ENCODE measurements around the gene MYH11.
"Not testable (repeated sequence)": the region's sequence is repeated elsewhere in the genome, so short reads cannot be mapped to it uniquely, and the experiment has no call there.

The MYH11 gene

GRCh38 chr16:15727697-15728096 is 129.1 kb downstream of the MYH11 start:
- Histone ChIP-seq H3K27ac (ENCODE audit: low read depth, low read length) (peak overlapping the region; percentile 22), H3K36me3 (ENCODE audit: control insufficient read depth, insufficient read depth, low read length) (peaks cover 45% of the 10 kb centered on the region)
- H3K4me3 ChIP-seq (ENCODE audit: low read length); H3K9ac ChIP-seq (ENCODE audit: low read length); H3K27me3 ChIP-seq (ENCODE audit: control insufficient read depth, insufficient read depth, low read length); H3K4me1 ChIP-seq (ENCODE audit: control insufficient read depth, insufficient read depth, low read length): not testable (repeated sequence)

GRCh38 chr16:15726715-15727114 is 130.1 kb downstream of the MYH11 start:
- Histone ChIP-seq H3K27me3 (ENCODE audit: control insufficient read depth, insufficient read depth, low read length) (no peaks in the 10 kb centered on the region), H3K27ac (ENCODE audit: low read depth, low read length) (peak overlapping the region; percentile 47), H3K4me1 (ENCODE audit: control insufficient read depth, insufficient read depth, low read length) (no peaks in the 10 kb centered on the region), H3K36me3 (ENCODE audit: control insufficient read depth, insufficient read depth, low read length) (peaks cover 47% of the 10 kb centered on the region), H3K4me3 (ENCODE audit: low read length) (no peak overlapping the region), H3K9ac (ENCODE audit: low read length) (no peak overlapping the region)

- H3K27ac ChIP-seq (ENCODE audit: low read depth, low read length) = peak overlapping the region; percentile 47
- H3K4me1 ChIP-seq (ENCODE audit: control insufficient read depth, insufficient read depth, low read length) = no peaks in the 10 kb centered on the region
- H3K9ac ChIP-seq (ENCODE audit: low read length) = no peak overlapping the region
- H3K36me3 ChIP-seq (ENCODE audit: control insufficient read depth, insufficient read depth, low read length) = peaks cover 56% of the 10 kb centered on the region
- H3K27me3 ChIP-seq (ENCODE audit: control insufficient read depth, insufficient read depth, low read length) = no peaks in the 10 kb centered on the region
- no peak overlapping the region for H3K4me3 ChIP-seq (ENCODE audit: low read length)
Observed at GRCh38 chr16:15725641-15726240, 131.1 kb downstream of the MYH11 start.

- Histone ChIP-seq H3K4me1 (ENCODE audit: control insufficient read depth, insufficient read depth, low read length) (no peaks in the 10 kb centered on the region), H3K36me3 (ENCODE audit: control insufficient read depth, insufficient read depth, low read length) (peaks cover 69% of the 10 kb centered on the region), H3K27ac (ENCODE audit: low read depth, low read length) (no peak overlapping the region)
Observed at GRCh38 chr16:15723808-15724207, 133.0 kb downstream of the MYH11 start.

GRCh38 chr16:15721018-15721417 is 135.8 kb downstream of the MYH11 start:
- H3K4me3 ChIP-seq (ENCODE audit: low read length) = no peak overlapping the region
- no peaks in the 10 kb centered on the region for H3K4me1 ChIP-seq (ENCODE audit: control insufficient read depth, insufficient read depth, low read length)
- H3K9ac ChIP-seq (ENCODE audit: low read length) = no peak overlapping the region
- H3K27me3 ChIP-seq (ENCODE audit: control insufficient read depth, insufficient read depth, low read length) = no peaks in the 10 kb centered on the region
- H3K36me3 ChIP-seq (ENCODE audit: control insufficient read depth, insufficient read depth, low read length) = peaks cover 79% of the 10 kb centered on the region
- no peak overlapping the region for H3K27ac ChIP-seq (ENCODE audit: low read depth, low read length)

More at GRCh38 chr16:15723808-15724207, 133.0 kb downstream of the MYH11 start:
- no peak overlapping the region for H3K9ac ChIP-seq (ENCODE audit: low read length)
- H3K4me3 ChIP-seq (ENCODE audit: low read length) = no peak overlapping the region
- no peaks in the 10 kb centered on the region for H3K27me3 ChIP-seq (ENCODE audit: control insufficient read depth, insufficient read depth, low read length)

- no peak overlapping the region for H3K4me3 ChIP-seq (ENCODE audit: low read length)
- no peaks in the 10 kb centered on the region for H3K27me3 ChIP-seq (ENCODE audit: control insufficient read depth, insufficient read depth, low read length)
- peaks cover 66% of the 10 kb centered on the region for H3K36me3 ChIP-seq (ENCODE audit: control insufficient read depth, insufficient read depth, low read length)
- H3K27ac ChIP-seq (ENCODE audit: low read depth, low read length) = peak overlapping the region; percentile 68
- H3K4me1 ChIP-seq (ENCODE audit: control insufficient read depth, insufficient read depth, low read length) = no peaks in the 10 kb centered on the region
- no peak overlapping the region for H3K9ac ChIP-seq (ENCODE audit: low read length)
Observed at GRCh38 chr16:15716694-15717447, 140.0 kb downstream of the MYH11 start.

GRCh38 chr16:15715221-15715620 is 141.6 kb downstream of the MYH11 start:
- Histone ChIP-seq H3K27me3 (ENCODE audit: control insufficient read depth, insufficient read depth, low read length) (no peaks in the 10 kb centered on the region), H3K36me3 (ENCODE audit: control insufficient read depth, insufficient read depth, low read length) (peaks cover 60% of the 10 kb centered on the region), H3K9ac (ENCODE audit: low read length) (no peak overlapping the region), H3K4me3 (ENCODE audit: low read length) (no peak overlapping the region), H3K4me1 (ENCODE audit: control insufficient read depth, insufficient read depth, low read length) (peaks cover 2% of the 10 kb centered on the region), H3K27ac (ENCODE audit: low read depth, low read length) (no peak overlapping the region)

- Histone ChIP-seq H3K36me3 (ENCODE audit: control insufficient read depth, insufficient read depth, low read length) (peaks cover 59% of the 10 kb centered on the region), H3K27me3 (ENCODE audit: control insufficient read depth, insufficient read depth, low read length) (no peaks in the 10 kb centered on the region), H3K27ac (ENCODE audit: low read depth, low read length) (no peak overlapping the region), H3K4me1 (ENCODE audit: control insufficient read depth, insufficient read depth, low read length) (peaks cover 2% of the 10 kb centered on the region), H3K4me3 (ENCODE audit: low read length) (no peak overlapping the region), H3K9ac (ENCODE audit: low read length) (no peak overlapping the region)
Observed at GRCh38 chr16:15714393-15715172, 142.2 kb downstream of the MYH11 start.

GRCh38 chr16:15708997-15709396 is 147.8 kb downstream of the MYH11 start:
- H3K9ac ChIP-seq (ENCODE audit: low read length) = no peak overlapping the region
- peaks cover 2% of the 10 kb centered on the region for H3K4me1 ChIP-seq (ENCODE audit: control insufficient read depth, insufficient read depth, low read length)
- peak overlapping the region; percentile 26 for H3K27ac ChIP-seq (ENCODE audit: low read depth, low read length)
- H3K36me3 ChIP-seq (ENCODE audit: control insufficient read depth, insufficient read depth, low read length) = peaks cover 23% of the 10 kb centered on the region
- H3K4me3 ChIP-seq (ENCODE audit: low read length) = no peak overlapping the region
- H3K27me3 ChIP-seq (ENCODE audit: control insufficient read depth, insufficient read depth, low read length) = no peaks in the 10 kb centered on the region

GRCh38 chr16:15708096-15708495 is 148.7 kb downstream of the MYH11 start:
- Histone ChIP-seq H3K4me3 (ENCODE audit: low read length) (no peak overlapping the region), H3K9ac (ENCODE audit: low read length) (no peak overlapping the region), H3K27me3 (ENCODE audit: control insufficient read depth, insufficient read depth, low read length) (no peaks in the 10 kb centered on the region), H3K27ac (ENCODE audit: low read depth, low read length) (peak overlapping the region; percentile 40), H3K36me3 (ENCODE audit: control insufficient read depth, insufficient read depth, low read length) (peaks cover 31% of the 10 kb centered on the region), H3K4me1 (ENCODE audit: control insufficient read depth, insufficient read depth, low read length) (peaks cover 2% of the 10 kb centered on the region)

GRCh38 chr16:15707332-15707731 is 149.5 kb downstream of the MYH11 start:
- H3K9ac ChIP-seq (ENCODE audit: low read length) = no peak overlapping the region
- H3K36me3 ChIP-seq (ENCODE audit: control insufficient read depth, insufficient read depth, low read length) = peaks cover 33% of the 10 kb centered on the region
- H3K27me3 ChIP-seq (ENCODE audit: control insufficient read depth, insufficient read depth, low read length) = no peaks in the 10 kb centered on the region
- peak overlapping the region; percentile 19 for H3K27ac ChIP-seq (ENCODE audit: low read depth, low read length)
- no peak overlapping the region for H3K4me3 ChIP-seq (ENCODE audit: low read length)
- H3K4me1 ChIP-seq (ENCODE audit: control insufficient read depth, insufficient read depth, low read length) = peaks cover 2% of the 10 kb centered on the region

- Histone ChIP-seq H3K4me3 (ENCODE audit: low read length) (no peak overlapping the region), H3K9ac (ENCODE audit: low read length) (no peak overlapping the region), H3K27ac (ENCODE audit: low read depth, low read length) (peak overlapping the region; percentile 35), H3K36me3 (ENCODE audit: control insufficient read depth, insufficient read depth, low read length) (peaks cover 24% of the 10 kb centered on the region), H3K27me3 (ENCODE audit: control insufficient read depth, insufficient read depth, low read length) (no peaks in the 10 kb centered on the region), H3K4me1 (ENCODE audit: control insufficient read depth, insufficient read depth, low read length) (no peaks in the 10 kb centered on the region)
Observed at GRCh38 chr16:15705064-15705565, 151.7 kb downstream of the MYH11 start.

Measured in rectal smooth muscle tissue (tissue), 1 donor.